Loucy (cell line): Measurements from ENCODE around the gene PCSK4.

Experiments
- CTCF ChIP-seq: fragments of 200-600 bp; sonication (generic); conservative IDR thresholded peaks from 2 replicates; pipeline ENCODE4 v1.5.1; 2014; ENCODE audit warnings: mild to moderate bottlenecking, antibody characterized with exemption, low read length
- EZH2phosphoT487 ChIP-seq: fragments of 200-600 bp; IDR thresholded peaks from 2 replicates; pipeline ENCODE4 v1.6.1; 2018; ENCODE audit warnings: antibody characterized with exemption, mild to moderate bottlenecking, moderate library complexity, borderline replicate concordance

DNA sequence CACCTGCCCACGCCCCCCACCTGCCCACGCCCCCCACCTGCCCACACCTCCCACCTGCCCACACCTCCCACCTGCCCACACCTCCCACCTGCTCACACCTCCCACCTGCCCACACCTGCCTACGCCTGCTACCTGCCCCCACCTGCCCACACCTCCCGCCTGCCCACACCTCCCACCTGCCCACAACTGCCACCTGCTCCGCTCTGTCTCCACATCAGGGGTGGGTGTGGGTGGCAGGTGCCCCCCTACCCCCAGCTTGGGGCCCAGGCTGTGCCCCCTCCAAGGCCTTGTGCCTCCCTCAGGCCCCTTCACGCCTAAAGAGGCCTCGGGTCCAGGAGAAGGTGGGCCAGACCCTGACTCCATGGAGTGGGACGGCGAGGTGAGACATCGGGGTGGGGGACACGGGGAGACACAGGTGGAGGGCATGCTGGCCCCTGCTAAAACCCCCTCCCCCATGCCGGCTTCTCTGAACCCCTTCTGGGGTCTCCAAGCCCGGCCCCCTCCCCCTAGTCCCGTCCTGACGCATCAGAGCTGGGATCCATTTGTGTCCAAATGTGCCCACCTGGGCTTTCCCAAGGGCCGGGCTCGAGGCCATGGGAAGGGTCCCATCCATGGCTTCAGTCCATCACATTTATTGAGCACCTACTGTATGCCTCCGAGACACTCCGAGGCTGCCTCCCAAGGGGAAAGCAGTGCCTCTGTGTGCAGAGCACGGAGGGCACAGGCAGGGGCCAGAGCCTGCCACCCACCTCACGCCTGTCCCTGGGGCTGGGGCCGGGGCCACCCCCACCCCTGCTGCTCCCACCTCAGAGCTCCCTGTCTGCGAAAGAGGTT, 38.7 kb upstream of the PCSK4 start:
- TF ChIP-seq CTCF, result no peak
- no peak for TF ChIP-seq EZH2phosphoT487
